Pons (tissue), 1 donor: ENCODE measurements around the gene AURKB.
"Not testable (repeated sequence)": the region's sequence is repeated elsewhere in the genome, so short reads cannot be mapped to it uniquely, and the experiment has no call there.

Source experiments
- DNase-seq: peaks from one replicate; pipeline ENCODE4 v3.0.0-alpha.2; 2016; ENCODE audit warnings: low spot score

AURKB gene

DNA sequence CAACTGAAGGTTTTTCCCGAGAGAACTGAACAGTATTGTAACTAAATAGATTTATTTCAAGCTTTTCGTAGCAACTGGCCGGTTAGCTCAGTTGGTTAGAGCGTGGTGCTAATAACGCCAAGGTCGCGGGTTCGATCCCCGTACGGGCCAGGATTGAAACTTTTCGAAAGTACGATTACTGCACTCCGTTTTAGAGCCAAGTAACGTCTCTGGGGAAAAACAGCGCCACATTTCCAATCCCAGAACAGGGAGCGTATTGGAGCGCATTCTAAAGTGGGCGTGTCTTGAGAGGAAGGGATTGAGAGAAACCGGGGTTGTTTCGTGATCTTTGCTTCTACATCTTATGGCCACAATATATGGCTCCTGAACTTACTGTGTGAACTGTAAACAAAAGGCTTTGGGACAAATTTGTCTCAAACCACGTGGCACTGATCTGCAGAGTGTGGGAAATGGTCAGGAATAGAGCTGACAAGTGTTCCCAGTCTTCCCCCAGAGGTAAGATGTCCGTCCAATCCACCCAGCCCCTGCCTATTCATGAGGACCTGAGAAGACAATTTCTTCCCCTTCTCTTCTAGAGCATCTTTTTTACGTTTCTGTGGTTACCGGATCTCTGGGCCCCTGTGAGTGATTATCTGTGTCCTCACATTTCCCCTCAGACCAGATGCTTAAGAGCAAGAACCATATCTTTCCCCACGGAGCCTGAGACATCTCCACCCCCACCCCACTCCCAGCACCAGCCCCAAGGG lies 22.7 kb downstream of the AURKB start:
- DNase-seq: peak; percentile 97

DNA sequence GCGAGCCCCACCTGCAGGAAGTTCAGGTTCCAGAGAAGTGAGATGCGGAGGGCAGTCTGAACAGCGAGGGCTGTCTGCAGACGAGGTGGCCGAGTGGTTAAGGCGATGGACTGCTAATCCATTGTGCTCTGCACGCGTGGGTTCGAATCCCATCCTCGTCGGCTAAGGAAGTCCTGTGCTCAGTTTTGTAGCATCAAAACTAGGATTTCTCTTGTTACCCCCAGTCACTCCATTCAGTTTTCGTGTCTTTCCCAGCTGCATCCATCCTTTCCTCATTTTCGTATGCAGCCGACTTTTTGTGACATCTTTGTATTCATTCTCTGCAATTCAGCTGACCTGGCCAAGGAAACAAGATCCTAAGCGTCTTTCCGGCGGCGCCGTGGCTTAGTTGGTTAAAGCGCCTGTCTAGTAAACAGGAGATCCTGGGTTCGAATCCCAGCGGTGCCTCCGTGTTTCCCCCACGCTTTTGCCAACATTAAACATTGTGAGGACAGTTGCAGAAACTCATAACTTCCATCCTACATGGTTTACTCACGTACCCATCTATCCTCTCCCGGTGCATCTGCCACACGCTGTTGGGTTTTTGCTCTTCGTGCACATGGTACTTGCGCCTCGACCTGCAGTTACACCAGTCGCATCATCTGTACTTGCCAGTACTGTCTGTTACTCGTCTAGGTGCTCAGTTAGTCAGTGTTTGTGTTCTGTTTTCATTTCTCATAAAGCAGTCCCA lies 23.4 kb downstream of the AURKB start:
- peak; percentile 96 for DNase-seq

DNA sequence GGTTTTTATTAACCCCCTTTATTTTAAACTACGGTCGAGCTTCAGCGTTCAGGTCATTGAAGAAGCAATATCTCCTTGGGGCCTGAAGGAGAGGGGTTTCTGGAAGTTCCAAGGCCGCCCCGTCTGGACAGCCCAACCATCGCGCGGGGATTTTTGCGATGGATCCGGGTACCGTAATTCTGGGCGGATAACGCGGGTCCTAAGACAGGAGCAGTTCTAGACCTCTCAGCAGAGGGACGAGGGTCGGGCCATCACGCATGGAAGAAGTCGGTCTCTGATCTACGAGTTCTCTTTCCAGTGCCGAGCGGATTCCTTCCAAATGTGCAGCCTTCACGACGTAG lies 24.0 kb downstream of the AURKB start:
- no peak for DNase-seq

DNA sequence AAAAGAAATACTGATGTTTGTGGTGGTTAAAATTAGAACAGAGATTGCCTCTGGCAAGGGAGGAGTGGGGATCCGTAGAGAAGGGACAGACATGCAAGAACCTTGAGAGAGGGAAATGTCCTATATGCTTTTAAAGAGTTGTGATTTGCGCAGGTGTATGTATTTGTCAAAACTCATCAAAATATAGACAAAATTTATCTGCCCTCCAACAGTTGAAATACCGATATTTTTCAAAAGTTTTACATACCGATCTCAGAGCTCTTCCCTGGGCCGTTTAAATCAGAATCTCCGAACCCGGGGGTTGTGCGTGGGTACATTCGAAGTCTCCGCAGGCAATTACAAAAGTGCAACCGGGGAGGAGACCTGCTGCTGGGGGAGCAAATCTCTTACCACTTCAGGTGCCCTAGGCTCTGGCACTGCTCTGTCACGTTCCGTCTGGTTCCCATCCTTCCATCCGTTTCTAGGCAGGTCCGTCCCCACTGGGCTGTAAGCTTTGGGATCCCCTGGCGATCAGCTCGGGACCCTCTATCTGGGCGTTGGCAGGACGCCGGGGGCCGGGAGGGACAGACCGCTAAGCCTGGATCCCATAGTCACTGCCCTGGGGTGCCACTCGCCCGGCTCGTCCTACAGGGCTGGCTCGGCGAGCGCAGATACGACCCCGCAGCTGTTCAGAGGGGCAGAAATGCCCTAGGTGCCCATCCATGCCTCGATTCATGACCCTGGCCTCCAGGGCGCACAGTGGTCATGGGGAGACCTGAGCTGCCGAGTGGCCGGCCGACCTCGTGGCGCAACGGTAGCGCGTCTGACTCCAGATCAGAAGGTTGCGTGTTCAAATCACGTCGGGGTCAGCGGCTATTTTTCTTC lies 24.6 kb downstream of the AURKB start:
- peak; percentile 81 for DNase-seq

DNA sequence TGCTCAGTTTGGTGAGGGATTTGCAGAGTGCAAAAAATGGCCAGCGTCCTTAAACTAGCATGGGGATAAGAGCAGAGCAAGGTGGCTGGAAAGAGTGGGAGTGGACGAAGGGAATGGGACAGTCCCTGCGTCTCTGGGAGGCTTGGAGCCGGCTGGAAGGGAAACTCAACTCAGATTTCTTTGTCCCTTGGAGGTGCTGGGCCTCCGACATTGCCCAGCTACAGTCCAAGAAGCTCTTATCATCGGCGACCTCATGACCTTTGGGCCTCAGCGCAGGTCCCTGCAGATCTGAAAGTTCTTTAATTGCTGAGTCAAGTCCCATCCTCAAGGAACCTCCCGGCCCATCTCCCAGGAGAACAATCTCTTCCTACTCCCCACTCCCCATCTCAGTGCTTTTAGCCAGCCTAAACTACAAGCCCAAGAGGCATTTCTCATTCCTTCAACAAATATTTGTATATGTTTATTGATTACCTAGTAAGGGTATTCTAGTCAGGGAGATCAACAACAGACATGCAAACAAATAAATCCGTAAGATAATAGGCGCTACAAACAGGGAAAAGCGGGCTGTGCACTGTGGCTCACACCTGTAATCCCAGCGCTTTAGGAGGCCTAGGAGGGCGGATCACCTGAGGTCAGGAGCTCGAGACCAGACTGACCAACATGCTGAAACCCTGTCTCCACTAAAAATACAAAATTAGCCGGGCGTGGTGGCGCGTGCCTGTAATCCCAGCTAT lies 33.2 kb downstream of the AURKB start:
- no peak for DNase-seq

- DNase-seq: peak; percentile 65
Measured at GRCh38 chr17:8176197-8176940, 34.0 kb downstream of the AURKB start, which contains the start of gene TMEM107. Gene TMEM107 (minus strand): TSS chr17:8176380. CDS start chr17:8176286, 94 bp downstream.

DNA sequence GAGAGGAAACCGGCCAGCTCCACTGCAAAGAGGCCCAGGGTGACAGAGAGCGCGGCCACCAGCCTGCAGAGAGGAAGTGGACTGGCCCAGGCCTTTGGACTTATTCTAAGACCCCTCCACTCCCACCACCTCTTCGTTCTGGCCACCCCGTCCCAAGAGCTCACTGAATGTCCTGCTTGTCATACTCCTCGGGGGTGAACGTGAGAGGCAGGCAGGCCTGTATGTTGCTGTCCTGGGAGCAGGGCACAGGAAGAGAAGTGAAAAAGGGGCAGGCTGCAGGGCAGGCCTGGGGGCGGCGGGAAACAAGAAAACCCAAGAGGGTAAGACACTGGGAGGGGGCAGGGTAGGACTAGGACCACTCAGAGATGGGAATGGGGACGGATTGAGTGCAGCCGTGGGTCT lies 34.6 kb downstream of the AURKB start:
- DNase-seq: no peak

- DNase-seq: no peak
Measured at GRCh38 chr17:8173871-8174322, 36.5 kb downstream of the AURKB start.

- peak; percentile 97 for DNase-seq
Measured at GRCh38 chr17:8173056-8173870, 37.1 kb downstream of the AURKB start.

DNA sequence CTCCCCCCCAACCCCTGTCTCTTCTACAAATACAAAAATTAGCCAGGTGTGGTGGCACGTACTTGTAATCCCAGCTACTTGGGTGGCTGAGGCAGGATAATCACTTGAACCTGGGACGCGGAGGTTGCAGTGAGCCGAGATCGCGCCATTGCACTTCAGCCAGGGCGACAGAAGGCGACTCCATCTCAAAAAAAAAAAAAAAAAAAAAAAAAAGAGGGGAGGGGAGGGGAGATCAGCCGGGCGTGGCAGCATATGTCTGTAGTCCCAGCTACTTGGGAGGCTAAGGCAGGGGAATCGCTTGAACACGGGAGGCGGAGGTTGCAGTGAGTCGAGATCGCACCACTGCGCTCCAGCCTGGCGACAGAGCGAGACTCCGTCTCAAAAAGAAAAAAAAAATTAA lies 40.2 kb downstream of the AURKB start:
- not testable (repeated sequence) for DNase-seq

GRCh38 chr17:8167526-8167925 lies 42.8 kb downstream of the AURKB start:
- no peak for DNase-seq

DNA sequence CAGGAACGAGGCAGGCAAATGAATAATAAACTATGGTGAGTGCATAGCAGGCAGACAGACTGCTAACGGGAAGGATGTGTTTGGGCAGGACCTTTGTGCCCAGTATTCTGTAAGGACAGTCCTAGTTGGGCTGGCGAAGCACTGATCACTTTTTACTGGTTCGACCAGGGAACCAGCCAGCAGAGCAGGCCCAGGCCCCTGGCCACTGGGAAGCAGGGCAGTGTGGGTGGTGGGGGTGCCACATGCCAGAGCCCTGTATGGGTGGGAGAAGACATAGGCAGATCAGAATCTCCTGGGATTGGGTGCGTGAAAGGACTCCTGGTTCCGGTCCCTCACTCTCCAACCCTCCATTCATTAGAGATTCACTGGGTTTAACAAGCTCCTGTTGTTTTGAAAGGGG lies 43.6 kb downstream of the AURKB start:
- DNase-seq: no peak

DNA sequence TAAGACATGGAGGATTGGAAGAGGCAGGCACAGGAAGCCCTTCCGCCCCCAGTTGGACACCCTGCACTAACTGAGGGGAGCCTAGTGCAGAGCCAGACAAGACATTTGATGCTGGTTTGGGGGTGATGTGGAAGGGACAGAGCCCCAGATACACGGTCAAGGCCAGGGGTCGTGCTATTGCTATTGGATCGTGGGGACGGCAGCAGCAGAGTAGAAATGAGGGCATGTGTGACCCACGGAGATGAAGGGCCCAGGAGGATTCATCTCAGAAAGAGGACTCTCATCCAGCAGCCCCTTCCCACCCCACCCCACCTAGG lies 45.6 kb downstream of the AURKB start:
- no peak for DNase-seq

- peak; percentile 61 for DNase-seq
Measured at GRCh38 chr17:8163978-8164814, 46.2 kb downstream of the AURKB start.

GRCh38 chr17:8162997-8163977 lies 47.1 kb downstream of the AURKB start:
- DNase-seq: no peak

- DNase-seq: no peak
Measured at GRCh38 chr17:8162233-8162996, 48.0 kb downstream of the AURKB start, which contains the start of gene VAMP2. Gene VAMP2 (minus strand): TSS chr17:8162948. CDS start chr17:8162879, 69 bp downstream.
